NCI-H1694 (cell line): ENCODE measurements around the gene SH3RF1.
"Not testable (repeated sequence)": the region's sequence is repeated elsewhere in the genome, so short reads cannot be mapped to it uniquely, and the experiment has no call there.

ENCODE experiments used
- DNase-seq: peaks from one replicate; lab custom pipeline; 2025; lab: John Stamatoyannopoulos, UW

Gene SH3RF1

DNA sequence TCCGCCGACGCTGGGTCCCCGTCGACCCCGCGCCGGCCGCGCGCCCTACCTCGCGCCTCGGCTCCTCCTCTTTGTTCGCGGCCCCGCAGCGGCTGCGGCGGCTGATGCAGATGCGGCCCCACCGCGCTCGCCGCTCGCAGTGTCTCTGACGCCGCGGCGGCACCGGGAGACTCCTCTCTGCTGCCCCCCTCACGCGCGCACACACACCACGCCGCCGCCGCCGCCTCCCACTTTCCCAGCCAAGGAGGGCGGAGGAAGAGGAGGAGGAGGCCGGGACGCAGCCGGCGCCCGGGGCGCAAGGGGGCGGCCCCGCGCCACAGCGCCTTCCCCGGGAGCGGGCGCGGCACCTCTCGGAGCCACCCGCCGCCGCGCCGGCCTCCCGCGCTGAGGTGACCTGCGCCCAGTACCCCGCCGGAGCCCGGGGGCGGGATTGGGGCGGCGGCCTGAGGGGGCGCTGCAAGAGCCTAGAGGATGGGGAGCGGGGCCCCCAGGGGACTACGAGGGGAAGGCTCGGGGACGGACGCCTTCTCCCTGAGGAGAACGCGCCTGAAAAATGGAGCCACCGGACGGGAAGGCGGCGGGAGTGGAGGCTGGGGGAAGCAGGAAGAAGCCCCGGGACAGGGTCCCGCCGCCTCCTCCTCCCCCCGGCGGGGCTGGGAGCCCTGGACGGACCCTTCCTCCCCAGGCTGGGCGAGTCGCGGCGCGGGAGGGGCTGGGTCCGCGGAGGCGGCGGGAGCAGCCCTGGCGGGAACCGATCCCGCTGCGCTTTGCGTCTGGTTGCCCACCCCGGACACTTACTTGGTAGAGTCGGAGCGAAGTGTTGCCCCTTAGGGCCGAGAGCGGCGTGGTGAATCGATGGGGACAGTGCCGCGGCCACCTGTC, at the start of gene SH3RF1:
TSS of gene SH3RF1 (minus strand) at position 147 of the 882 bp plus-strand sequence. CDS start 1,744 bp downstream, outside the sequence.
- DNase-seq: peak; percentile 21

DNA sequence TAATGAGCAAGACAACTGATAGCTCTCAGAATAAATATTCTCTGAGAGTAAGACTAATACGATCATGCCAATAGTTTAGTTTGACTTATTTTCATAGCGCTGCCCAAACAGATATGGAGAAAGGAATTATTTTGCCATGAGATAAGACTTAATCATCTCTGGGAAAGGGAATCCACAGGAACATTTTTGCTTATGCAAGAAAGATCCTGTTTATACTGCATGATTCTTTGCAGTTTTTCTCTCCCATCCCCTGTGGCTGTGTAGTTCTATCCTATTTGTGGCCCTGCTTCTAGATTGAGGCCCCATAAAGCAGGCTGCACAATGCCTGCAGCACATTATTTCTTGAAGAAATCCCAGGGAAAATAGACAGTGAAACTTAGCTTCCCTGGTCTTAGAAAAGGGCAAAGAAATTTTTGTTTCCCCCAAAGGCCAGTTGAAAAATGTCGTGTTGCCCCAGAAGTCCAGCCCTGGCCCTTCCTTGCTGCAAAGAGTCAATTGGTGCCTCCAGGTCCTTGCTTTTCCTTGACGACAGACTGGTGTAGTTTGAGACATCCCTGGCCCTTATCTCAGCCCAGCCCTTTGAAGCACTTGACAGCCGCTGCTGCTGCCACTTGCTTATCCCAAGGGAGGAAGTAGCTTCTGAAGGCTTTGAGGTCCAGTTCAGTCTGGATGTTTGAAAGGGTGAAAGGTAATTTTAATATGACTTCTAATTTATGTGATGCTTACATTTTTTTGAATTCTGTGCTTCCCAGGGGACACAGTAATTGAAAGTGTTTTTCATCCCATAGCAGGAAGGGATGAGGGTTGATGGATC, 45.0 kb upstream of the SH3RF1 start:
- no peak for DNase-seq

DNA sequence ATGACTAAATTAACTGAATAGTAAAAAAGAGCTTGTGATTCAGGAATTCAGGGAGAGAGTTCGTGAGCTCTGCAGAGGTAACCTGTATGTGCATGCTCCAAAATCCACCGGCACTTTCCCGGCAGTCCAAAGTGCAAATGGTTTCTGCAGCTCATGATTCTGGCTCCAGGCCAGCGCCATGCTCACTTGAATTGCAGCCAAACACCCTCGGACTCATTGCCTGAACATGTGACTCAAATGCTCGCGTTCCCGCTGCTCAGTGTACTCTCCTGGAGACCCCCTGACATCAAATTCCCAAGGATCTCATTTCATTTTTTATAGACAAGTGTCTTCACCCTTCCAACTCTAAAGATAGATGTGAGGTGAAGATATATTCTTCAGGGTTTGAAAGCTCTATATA, 44.1 kb upstream of the SH3RF1 start:
- peak; percentile 75 for DNase-seq

DNA sequence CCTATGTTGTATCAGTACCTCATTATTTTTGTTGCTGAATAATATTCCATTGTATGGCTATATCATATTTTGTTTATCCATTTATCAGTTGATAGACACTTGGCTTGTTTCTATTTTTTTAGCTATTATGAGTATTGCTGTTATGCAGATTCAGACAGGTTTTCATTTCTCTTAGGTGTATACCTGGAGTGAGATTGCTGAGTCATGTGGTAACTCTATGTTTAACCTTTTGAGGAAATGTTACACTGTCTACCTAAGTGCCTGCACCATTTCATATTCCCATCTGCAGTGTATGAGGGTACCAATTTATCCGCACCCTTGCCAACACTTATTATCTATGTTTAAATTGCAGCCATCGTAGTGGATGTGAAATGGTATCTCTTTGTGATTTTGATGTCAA, 43.0 kb upstream of the SH3RF1 start:
- no peak for DNase-seq

DNA sequence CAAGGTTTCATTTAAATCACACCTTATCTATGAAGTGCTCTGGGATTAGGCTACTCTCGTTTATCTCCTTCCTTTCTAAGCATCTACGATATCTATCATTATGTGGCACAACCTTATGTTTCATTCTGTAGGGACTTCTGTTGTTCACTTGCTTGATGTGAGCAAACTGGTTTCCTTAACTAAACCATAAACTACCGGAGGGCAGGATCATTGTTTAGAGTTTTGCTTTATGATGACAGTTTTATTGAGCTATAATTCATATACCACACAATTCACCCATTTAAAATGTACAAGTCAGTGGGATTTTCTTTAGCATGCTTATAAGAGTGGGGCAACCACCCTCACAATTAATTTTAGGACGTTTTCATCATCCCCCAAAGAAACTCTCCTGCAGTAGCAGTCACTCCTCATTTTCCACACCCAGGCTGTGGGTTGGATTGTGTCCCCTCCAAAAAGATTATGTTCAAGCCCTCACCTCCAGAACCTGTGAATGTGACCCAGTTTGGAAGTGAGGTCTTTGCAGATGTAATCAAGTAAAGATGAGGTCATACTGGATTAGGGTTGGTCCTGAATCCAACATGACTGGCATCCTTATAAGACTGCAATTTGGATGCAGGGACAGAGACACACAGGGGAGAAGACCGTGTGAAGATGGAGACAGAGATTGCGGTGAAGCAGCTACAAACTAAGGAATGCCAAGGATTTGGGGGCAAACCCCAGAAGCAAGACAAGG, 42.1 kb upstream of the SH3RF1 start:
- no peak for DNase-seq

DNA sequence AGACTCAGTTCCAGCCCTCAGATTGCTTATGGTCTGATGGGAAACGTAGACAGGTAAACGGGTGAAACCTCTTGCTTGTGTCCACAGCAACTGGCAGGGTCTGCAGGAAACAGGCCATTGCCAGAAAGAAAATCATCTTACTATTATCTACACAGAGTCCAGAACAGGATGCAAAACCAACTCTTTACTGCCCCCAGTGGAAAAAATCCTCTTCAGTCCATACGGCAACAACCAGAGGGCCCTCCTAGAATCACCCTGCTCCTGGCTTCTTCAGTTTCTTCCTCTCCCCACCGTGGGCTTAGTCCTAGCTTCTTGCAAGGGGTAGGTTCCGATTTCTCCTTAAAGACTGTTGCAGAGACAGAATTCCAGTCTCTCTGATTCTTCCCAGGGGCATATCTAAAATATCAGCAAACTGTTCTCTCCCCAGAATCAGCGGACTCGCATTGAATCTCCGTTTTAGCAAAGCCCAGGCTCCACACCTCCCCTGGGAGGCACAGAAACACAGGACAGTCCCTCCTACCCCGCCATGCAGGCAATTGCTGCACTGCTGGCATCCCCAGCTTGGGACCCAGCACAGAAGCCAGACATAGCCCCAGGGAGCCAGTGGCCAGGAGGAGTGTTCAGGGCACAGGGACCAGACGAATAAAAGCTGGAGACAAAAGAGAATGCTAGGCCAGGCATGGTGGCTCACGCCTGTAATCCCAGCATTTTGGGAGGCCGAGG, 41.0 kb upstream of the SH3RF1 start:
- DNase-seq: peak; percentile 30

DNA sequence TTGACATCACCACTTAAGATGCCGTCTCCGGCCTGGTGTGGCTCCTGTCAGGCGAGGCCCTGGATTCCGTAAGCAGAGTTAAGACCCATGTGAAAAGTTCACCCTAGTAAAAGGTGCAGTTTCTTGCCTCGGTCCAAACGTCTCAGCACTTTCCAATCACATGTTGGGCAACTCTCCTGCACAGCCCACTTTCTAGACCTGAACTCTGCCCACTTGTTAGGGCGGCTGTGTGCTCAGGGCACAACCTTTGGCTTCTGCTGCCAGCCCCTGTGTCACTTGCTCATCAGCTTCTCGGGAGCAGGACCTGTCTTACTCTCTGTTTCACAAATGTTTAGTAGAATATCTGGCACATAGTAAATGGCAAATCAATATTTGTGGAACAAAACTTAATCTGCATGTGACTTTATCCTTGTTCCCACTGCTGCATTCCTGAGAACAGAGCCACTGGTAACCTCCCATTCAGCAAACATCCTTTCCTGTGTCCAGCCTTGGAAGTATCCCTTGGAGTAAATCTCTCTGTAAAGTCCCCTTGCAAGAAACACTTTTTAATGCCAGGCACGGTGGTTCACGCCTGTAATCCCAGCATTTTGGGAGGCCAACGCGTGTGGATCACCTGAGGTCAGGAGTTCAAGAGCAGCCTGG, 38.7 kb upstream of the SH3RF1 start:
- no peak for DNase-seq

DNA sequence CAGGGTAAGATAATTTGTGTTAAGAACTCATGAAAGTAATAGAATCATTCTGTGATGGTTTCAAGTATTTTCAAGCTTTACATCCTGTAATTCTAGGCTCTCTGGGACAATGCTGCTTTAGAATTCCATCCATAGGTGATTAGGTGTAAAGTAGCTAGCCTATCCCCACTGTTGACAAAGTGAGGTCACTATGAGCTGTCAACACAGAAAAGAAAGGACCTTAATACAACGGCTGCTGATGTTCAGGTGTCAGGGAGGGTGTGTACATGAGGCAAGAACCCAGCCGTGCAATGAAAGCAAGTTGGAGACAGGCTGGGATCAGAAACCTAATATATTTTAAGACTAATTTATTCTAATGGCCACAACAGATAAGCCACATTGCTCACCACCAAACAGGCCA, 36.8 kb upstream of the SH3RF1 start:
- no peak for DNase-seq

DNA sequence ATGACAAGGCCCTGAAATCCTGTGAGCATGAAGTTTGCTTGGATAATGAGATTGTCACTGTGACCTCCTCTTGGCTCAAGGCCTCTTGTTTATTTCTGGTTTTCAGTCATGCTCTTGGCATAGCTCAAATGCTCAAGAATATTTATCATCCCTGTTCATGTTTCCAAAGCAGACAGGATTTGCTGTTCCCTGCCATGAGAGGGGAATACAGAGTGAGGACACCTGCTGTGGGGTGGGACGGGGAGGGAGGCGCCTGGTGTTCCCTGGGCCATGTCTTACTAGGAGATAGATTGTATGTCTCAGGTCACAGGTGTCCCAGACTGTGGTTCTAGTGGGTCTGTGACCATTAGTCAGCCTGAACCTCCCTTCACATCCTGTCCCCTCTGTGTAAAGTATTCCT, 34.9 kb upstream of the SH3RF1 start:
- DNase-seq: no peak

DNA sequence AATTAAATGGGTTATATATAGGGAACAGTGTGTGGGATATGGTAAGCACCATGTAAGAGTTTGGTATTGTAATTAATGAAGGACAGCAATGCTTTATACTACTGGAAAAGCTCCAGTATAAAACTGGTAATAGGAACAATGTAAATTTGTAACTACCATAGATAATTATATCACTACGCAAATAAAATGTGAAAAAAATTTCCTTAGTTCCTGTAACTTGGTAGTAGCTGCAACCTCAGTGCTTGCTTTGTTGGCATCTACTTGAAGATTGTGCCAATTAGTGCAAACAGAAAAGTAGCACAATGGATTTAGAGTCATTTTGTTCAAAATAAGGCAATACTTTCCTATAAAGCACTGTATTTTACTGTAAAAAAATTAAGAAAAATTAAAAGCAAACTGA, 34.4 kb upstream of the SH3RF1 start:
- DNase-seq: no peak

DNA sequence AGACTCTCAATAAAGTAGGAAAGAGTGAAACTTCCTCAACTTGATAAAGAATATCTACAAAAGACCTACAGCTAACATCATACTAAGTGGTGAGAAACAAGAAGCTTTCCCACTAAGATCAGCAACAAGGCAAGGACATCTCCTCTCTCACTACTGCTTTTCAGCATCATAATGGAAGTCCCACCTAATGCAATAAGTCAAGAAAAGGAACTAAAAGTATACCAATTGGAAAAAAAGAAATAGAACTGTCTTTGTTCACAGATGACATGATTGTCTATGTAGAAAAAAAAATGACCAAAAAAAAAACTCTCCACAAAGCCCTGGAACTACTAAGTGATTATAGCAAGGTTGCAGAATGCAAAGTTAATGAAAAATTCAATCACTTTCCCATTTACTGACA, 25.1 kb upstream of the SH3RF1 start:
- DNase-seq: no peak

DNA sequence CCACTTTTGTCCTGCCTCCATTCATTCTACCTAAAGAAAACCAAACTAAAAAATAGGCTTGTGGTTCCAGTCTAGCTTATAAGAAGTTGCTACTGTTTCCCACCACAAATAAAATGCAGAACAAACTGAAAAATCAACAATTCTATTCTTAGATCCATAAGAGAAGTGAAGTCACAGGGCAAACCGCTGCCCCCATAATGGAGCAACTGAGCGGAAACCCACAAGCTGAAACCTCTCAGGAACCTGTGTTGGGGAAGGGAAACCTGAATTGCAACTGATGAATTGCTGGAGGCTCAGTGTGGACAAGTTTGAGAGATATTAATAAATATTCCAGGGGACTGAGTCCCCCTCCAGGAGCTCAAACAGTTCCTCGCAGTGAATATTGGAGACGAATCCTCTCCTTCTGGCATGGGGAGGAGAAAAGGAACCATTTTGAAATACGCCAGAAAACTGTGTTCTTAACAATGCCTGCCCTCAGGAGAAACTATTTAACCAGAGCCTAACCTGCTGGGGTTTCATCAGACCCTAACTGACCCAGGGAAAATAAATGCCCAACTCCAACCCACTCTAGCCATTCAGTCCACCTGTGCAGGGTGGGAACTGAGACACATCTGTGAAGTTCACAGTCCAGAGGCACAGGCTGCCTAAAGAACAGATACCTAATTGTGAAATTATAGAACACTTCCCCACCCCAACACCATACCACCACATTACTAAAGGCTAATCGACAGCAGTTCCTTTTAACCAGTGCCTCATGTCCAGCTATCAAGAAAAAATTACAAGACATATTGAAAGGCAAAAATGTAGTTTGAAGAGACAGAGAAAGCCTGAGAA, 22.8 kb upstream of the SH3RF1 start:
- DNase-seq: no peak

DNA sequence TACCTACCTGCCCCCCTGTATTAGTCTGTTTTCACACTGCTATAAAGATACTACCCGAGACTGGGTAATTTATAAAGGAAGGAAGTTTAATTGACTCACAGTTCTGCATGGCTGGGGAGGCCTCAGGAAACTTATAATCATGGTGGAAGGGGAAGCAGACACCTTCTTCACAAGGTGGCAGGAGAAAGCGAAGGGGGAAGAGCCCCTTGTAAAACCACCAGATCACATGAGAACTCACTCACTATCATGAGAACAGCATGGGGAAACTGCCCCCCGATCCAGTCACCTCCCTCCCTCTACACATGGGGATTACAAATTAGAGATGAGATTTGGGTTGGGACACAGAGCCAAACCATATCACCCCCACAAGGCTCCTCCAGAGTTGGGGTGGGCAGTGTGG, 17.2 kb upstream of the SH3RF1 start:
- DNase-seq: not testable (repeated sequence)

DNA sequence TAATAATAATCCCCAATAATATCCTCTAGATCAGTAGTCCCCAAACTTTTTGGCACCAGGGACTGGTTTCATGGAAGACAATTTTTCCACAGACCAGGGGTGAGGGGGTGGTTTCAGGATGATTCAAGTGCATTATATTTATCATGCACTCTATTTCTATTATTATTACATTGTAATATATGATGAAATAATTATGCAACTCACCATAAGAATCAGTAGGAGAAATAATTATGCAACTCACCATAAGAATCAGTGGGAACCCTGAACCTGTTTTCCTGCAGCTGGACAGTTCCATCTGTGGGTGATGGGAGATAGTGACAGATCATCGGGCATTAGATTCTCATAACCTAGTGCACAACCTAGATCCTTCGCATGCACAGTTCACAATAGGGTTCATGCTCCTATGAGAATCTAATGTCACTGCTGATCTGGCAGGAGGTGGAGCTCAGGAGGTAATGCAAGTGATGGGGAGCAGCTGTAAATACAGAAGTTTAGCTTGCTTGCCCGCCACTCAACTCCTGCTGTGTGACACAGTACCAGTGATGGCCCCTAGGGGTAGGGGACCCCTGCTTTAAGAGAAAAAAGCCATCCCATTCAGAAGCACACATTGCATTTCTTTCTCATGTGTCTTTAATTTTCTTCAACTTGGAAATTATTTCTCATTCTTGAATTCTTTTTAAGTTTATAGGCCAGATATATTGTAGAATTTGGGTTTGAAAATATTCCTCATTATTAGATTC, 16.0 kb upstream of the SH3RF1 start:
- DNase-seq: no peak

DNA sequence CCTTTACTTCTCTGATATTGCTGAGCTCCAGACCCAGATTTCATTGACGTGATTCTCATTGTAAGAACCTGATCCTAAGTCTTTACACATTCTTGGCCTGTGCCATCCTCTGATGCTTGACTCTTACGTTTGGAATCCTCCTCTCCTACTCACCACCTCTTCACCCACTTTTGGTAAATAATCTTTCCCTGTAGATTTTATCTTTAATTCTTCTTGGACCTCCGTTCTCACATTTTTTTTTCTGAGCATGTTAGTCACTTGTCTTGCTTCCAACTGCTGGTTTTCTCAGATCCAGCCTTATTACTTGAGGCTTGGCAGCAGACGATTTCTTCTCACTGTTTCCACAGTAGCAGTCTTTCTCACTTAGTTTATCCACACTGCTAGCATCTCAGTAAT, 12.4 kb upstream of the SH3RF1 start:
- DNase-seq: no peak

DNA sequence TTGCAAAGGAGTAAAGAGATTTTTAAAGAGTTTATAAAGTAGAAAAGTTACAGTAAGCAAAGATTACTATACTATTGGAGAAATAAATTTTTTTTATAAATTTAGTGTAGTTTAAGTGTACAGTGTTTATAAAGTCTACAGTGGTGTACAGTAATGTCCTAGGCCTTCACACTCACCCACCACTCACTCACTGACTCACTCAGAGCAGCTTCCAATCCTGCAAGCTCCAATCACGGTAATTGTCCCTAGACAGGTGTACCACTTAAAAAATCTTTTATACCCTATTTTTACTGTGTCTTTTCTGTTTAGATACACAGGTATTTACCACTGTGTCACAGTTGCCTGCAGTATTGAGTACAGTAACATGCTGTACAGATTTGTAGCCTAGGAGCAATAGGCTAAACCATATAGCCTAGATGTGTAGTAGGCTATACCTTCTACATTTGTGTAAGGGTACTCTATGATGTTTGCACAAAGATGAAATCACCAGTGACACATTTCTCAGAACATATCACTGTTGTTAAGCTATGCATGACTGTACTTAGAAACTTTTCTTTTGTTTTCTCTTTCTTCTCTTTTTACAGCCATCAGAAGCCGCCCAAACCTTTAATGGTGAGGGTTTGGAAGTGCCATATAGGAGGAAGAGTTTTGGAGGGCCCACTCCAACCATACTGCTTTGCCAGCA, 11.8 kb upstream of the SH3RF1 start:
- no peak for DNase-seq

DNA sequence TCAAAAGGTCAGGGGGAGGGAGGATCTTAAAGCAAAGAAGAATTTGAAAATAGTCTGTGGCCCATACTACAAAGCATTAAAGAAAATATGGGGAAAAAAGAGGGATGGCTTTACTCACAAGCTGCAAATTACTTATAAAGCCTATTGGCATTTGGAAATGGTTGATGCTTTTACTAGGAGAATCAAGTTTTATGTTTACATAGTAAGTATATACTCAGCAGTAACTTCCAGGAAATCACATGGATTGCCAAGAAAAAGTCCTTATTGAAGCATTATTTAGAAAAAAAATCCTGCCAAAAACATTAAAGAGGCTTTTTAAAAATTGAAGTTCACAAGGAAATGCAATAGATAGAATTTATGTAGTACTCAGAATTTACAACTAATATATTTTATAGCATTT, 8.4 kb upstream of the SH3RF1 start:
- no peak for DNase-seq

DNA sequence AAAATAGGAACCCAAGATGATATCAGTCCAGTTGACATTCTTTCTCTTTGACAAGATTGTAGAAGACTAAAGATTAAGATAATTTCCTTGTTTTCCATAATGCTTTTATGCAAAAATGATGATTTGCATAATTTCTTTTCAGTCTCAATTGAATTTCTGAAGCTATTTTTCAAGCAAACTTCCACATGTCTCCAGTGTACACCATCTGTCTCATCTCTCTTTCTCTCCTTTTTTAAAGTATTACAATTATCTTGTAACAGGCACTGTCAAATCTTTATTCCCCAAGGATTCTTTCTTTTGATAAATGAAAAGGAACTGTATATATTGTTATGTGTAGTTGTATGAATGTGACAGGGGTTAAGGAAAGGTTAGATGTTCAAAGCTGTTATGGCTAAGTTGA, 7.9 kb upstream of the SH3RF1 start:
- DNase-seq: no peak

DNA sequence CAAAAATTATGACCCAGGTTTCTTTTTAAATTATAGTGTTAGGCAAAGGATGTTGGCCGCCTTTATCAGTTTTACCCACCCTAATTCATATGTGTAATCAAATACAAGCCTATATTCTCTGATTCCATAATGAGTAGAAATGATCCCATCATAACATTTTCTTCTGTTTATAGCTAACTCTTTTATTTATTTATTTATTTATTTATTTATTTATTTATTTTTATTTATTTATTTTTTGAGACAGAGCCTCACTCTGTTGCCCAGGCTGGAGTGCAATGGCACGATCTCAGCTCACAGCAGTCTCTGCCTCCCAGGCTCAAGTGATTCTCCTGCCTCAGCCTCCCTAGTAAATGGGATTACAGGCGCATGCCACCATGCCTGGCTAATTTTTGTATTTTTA, 7.1 kb upstream of the SH3RF1 start:
- DNase-seq: not testable (repeated sequence)
